ENCODE data around the gene SRGAP1.

Gene SRGAP1

GRCh38 chr12:63844391-63845341, at the start of gene SRGAP1:
Gene SRGAP1, plus strand, starts transcription at chr12:63844700. Its CDS starts 117 bp downstream, at chr12:63844817.
- in situ Hi-C loops (cut with MboI; ENCODE audit: low sequenced_read_pairs) = loop anchor here (25.0 kb wide), 1 partner anchor 393 kb away; no protein-coding TSS in a partner anchor

GRCh38 chr12:63795032-63795687, 49.3 kb upstream of the SRGAP1 start:
- in situ Hi-C loops (cut with MboI; ENCODE audit: low sequenced_read_pairs) = no loop called here

DNA sequence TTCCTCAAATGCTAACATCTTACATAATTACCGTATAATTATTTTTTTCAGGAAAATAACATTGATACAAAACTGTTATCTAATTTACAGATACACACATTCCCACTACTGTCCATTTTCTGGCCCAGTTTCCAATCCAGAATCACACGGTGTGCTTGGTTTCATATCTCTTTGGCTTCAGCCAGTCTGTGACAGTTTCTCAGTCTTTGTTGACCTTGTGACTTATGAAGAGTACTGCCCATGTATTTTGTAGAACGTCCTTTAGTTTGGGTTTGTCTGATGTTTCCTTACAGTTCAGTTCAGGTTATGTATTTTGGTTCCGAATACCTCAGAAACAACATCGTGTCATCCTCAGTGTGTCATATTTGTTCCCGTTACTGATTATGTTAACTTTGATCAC, 48.6 kb upstream of the SRGAP1 start:
- in situ Hi-C loops (cut with MboI; ENCODE audit: low sequenced_read_pairs) = no loop called here

DNA sequence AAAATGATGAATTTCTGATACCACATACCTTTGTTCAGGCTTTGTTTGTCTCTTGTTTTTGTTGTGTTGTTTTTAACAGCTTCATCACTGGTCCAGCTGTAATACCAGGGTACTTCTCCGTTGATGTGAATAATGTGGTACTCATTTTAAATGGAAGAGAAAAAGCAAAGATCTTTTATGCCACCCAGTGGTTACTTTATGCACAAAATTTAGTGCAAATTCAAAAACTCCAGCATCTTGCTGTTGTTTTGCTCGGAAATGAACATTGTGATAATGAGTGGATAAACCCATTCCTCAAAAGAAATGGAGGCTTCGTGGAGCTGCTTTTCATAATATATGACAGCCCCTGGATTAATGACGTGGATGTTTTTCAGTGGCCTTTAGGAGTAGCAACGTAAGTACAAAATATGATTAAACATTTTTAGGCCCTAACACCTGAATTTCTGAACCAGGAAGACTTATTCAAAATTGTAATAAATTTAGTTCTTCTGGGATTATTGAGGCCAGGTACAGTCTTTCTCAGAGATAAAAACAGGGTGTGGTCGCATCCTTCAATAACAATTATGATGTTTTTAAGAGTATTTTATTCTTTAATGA, 42.4 kb upstream of the SRGAP1 start:
- in situ Hi-C loops (cut with MboI; ENCODE audit: low sequenced_read_pairs) = no loop called here

- in situ Hi-C loops (cut with MboI; ENCODE audit: low sequenced_read_pairs) = no loop called here
Measured at GRCh38 chr12:63804746-63805145, 39.8 kb upstream of the SRGAP1 start.

DNA sequence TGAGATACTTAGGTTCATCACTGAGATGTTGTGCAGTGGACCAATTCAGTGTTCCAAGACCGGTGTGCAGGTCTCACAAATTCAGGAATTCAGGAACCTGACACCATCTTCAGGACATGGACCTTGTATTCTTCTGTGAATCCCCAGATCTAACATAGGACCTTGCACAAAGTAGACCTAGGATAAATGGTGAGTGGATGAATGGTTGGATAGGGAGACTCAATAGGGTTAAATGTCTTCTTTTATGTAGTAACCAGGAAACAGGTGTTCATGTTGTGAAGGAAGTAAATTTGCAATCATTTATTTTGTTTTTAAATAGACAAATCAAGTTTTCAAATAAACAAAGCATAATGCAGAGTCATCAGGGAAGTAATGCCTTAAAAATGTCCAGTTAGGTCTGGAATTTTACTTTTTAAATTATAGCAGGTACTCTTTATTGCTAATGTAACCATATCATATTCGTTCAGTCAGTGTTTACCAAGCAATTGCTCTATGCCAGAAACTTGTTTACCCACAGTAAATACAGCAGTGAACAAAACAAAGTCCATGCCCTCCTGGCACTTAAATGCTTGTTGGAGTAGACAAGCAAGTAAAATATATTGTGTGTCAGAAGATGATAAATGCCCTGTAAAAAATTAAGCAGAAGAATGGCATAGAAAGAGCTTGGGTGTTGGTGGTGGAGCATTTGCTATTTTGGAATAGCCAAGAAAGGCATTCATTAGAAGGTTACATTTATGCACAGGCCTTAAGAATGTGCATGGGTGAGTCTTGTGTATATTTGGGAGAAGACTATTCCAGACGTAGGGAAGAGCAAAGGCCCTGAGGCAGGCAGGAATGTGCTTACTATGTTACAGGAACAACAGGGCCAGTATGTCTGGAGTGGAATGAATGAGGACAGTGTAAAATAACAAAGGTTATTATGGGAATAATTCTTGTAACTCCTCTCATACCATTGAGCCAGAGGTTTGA, 38.5 kb upstream of the SRGAP1 start:
- in situ Hi-C loops (cut with MboI; ENCODE audit: low sequenced_read_pairs) = no loop called here

GRCh38 chr12:63808631-63809030, 35.9 kb upstream of the SRGAP1 start:
- in situ Hi-C loops (cut with MboI; ENCODE audit: low sequenced_read_pairs) = no loop called here

DNA sequence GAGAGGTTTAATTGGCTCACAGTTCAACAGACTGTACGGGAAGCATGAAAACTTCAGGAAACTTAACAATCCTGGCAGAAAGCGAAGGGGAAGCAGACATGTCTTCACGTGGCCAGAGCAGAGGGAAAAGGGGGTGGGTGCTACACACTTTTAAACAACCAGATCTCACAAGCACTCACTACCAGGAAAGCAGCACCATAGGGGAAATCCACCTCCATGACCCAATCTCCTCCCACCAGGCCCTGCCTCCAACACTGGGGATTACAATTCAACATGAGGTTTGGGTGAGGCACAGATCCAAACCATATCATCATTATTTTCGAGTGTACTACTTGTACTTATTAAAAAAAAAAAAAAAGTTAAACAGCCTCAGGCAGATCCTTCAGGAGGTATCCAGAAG, 34.9 kb upstream of the SRGAP1 start:
- in situ Hi-C loops (cut with MboI; ENCODE audit: low sequenced_read_pairs) = no loop called here

- in situ Hi-C loops (cut with MboI; ENCODE audit: low sequenced_read_pairs) = no loop called here
Measured at GRCh38 chr12:63811334-63811733, 33.2 kb upstream of the SRGAP1 start.

DNA sequence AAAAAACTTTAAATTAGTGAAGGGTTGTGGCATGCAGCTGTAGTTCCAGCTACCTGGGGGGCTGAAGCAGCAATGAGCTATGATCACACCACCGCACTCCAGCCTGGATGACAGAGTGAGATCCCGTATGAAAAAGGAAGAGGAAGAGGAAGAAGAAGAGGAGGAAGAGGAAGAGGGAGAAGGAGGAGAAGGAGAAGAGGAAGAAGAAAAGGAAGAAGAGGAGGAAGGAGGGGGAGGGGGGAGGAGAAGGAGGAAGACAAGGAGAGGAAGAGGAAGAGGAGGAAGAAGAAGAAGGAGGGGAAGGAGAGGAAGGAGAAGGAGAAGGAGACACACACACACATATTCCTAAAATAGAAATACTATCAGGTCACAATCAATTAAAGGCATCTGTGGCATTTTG, 32.7 kb upstream of the SRGAP1 start:
- in situ Hi-C loops (cut with MboI; ENCODE audit: low sequenced_read_pairs) = no loop called here

GRCh38 chr12:63814146-63814772, 30.2 kb upstream of the SRGAP1 start:
- in situ Hi-C loops (cut with MboI; ENCODE audit: low sequenced_read_pairs) = no loop called here

- in situ Hi-C loops (cut with MboI; ENCODE audit: low sequenced_read_pairs) = no loop called here
Measured at GRCh38 chr12:63815482-63815852, 29.0 kb upstream of the SRGAP1 start.

DNA sequence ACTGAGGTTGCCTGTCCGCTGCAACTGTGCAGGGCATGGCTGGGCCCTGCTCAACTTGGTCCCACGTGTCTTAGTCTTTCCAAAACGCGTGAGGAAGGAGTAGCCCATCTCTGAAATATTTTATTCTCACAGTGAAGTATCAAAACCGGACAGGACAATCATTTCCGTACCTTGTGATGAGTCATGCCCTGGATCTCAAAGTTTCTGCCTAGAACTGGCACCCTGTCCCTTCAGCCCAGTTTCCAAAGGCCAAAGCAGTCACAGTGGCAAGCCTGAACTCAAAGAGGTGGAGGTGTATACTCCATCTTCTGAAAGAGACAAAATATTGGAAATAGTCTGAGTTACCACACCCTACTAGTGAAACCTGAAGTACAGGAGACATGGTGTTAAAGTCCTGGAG, 28.5 kb upstream of the SRGAP1 start:
- in situ Hi-C loops (cut with MboI; ENCODE audit: low sequenced_read_pairs) = no loop called here

DNA sequence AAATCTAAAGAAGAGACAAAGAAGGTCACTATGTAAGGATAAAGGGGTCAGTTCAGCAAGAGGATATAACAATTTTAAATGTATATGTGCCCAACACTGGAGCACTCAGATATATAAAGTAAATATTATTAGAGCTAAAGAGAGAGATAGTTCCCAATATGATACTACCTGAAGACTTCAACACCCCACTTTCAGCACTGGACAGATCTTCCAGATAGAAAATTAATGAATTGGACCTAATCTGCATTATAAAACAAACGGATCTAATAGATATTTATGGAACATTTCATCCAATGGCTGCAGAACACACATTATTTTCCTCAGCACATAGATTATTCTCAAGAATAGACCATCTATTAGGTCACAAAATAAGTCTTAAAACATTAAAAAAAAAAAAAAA, 24.1 kb upstream of the SRGAP1 start:
- in situ Hi-C loops (cut with MboI; ENCODE audit: low sequenced_read_pairs) = no loop called here

- in situ Hi-C loops (cut with MboI; ENCODE audit: low sequenced_read_pairs) = no loop called here
Measured at GRCh38 chr12:63821781-63822251, 22.7 kb upstream of the SRGAP1 start.

- in situ Hi-C loops (cut with MboI; ENCODE audit: low sequenced_read_pairs) = no loop called here
Measured at GRCh38 chr12:63822352-63822751, 22.1 kb upstream of the SRGAP1 start.

DNA sequence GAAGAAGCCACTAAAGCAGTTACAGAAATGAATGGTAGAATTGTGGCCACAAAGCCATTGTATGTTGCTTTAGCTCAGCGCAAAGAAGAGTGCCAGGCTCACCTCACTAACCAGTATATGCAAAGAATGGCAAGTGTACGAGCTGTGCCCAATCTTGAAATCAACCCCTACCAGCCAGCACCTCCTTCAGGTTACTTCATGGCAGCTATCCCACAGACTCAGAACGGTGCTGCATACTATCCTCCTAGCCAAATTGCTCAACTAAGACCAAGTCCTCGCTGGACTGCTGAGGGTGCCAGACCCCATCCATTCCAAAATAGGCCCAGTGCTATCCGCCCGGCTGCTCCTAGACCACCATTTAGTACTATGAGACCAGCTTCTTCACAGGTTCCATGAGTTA, 21.5 kb upstream of the SRGAP1 start:
- in situ Hi-C loops (cut with MboI; ENCODE audit: low sequenced_read_pairs) = no loop called here

DNA sequence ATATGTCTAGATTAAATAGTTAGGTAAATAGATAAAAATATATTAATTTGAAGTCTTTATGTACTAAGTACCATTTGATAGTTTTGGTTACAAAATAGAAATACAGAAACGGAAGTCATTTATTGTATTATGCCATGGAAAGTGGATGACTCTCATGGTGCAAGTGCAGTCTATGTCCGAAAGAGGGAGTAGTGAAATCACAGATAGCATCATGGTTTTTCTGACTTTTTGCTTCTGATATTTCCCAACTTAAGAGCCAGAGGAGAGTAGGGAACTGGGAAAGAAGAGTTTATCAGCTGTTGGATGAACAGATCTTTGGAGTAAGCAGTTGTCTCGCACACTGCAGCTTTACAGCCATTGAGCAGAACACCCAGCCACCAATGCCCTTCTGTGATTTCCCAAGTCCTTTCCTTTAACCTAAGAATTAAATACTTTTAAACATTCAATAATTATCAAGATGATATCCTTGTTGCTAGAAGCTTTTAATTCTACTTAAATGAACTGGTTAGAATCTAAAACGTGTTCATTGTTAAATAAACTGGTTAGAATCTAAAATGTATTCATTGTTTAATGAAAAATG, 18.4 kb upstream of the SRGAP1 start:
- in situ Hi-C loops (cut with MboI; ENCODE audit: low sequenced_read_pairs) = loop anchor here (25.0 kb wide), 1 partner anchor 411 kb away; no protein-coding TSS in a partner anchor

DNA sequence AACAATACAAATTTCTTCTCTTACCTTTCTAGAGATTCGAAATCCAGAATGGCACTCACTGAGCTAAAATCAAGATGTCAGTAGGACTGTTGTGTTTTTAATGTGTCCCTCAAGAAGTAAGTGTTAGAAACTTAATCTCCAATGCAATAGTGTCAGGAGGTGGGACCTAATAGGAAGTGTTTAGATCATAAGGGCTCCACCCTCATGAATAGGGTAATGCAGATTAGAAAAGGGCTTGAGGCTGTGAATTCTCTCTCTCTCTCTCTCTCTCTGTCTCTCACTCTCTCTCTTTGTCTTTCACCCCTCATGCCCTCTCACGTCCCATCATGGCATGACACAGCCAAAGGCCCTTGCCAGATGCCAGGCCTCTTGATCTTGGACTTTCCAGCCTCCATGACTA, 15.6 kb upstream of the SRGAP1 start:
- in situ Hi-C loops (cut with MboI; ENCODE audit: low sequenced_read_pairs) = loop anchor here (25.0 kb wide), 1 partner anchor 408 kb away; no protein-coding TSS in a partner anchor

Measured in hTERT RPE-1 (cell line).